Measurements from ENCODE around the gene MYMX. TPM values are rescaled to one million over a fixed set of nuclear protein-coding genes. Genes with fewer than 3 reads are reported as not detected.

MYMX gene
- total RNA-seq, 1 experiment from 2014 or later, result not detected

GRCh38 chr6:44232676-44233566 lies 16.2 kb downstream of the MYMX start:
- Histone ChIP-seq H3K27me3 (replicated peaks; ENCODE audit: control insufficient read depth, insufficient read depth, low read length) (no peaks in the 10 kb centered on the region), H3K9me3 (no peaks in the 10 kb centered on the region), H3K4me1 (peaks cover 15% of the 10 kb centered on the region), H3K4me3 (ENCODE audit: low read depth, low read length) (no peak overlapping the region), H3K36me3 (ENCODE audit: control insufficient read depth, insufficient read depth, low read length) (no peaks in the 10 kb centered on the region)
- DNase-seq, result no peak
- POLR2A ChIA-PET, result no interaction called here
- Mint-ChIP-seq H3K36me3 (ENCODE audit: insufficient read depth, unreplicated experiment) (peaks cover 24% of the 10 kb centered on the region), H3K9me3 (ENCODE audit: unreplicated experiment) (no peaks in the 10 kb centered on the region), H3K4me1 (ENCODE audit: low read depth, unreplicated experiment) (peaks cover 17% of the 10 kb centered on the region), H3K27me3 (ENCODE audit: insufficient read depth, unreplicated experiment) (no peaks in the 10 kb centered on the region), H3K4me3 (ENCODE audit: unreplicated experiment) (no peak overlapping the region), H3K27ac (ENCODE audit: unreplicated experiment) (peak overlapping the region; percentile 23)
- no TSS peak for BruUV-seq (replicated peaks)
- CTCF ChIA-PET, result interaction anchor here (2.2 to 3.5 kb wide), 2 partner anchors 9 to 12 kb away, joined by 13 to 25 read pairs; partner anchors contain the start of gene SLC29A1
- intact Hi-C loops (cut with micrococcal nuclease; ENCODE audit: unreplicated experiment), result no loop called here
- TF ChIP-seq CTCF (IDR thresholded peaks at IDR 0.05; ENCODE audit: insufficient read depth in 1 of 2, low read depth in 1 of 2, low read length in 1 of 2, severe bottlenecking in 1 of 2, unreplicated experiment in 1 of 2), result no peak

- H3K27me3 ChIP-seq (replicated peaks; ENCODE audit: control insufficient read depth, insufficient read depth, low read length), result no peaks in the 10 kb centered on the region
- Mint-ChIP-seq H3K9me3 (ENCODE audit: unreplicated experiment) (no peaks in the 10 kb centered on the region), H3K36me3 (ENCODE audit: insufficient read depth, unreplicated experiment) (peaks cover 18% of the 10 kb centered on the region), H3K27me3 (ENCODE audit: insufficient read depth, unreplicated experiment) (no peaks in the 10 kb centered on the region), H3K27ac (ENCODE audit: unreplicated experiment) (peak overlapping the region; percentile 23), H3K4me3 (ENCODE audit: unreplicated experiment) (no peak overlapping the region), H3K4me1 (ENCODE audit: low read depth, unreplicated experiment) (peaks cover 17% of the 10 kb centered on the region)
- no peaks in the 10 kb centered on the region for H3K36me3 ChIP-seq (ENCODE audit: control insufficient read depth, insufficient read depth, low read length)
- intact Hi-C loops (cut with micrococcal nuclease; ENCODE audit: unreplicated experiment), result loop anchor here (1.0 kb wide), 2 partner anchors 12 to 138 kb away; no protein-coding TSS in a partner anchor
- POLR2A ChIA-PET, result no interaction called here
- no peak for TF ChIP-seq CTCF (IDR thresholded peaks at IDR 0.05; ENCODE audit: insufficient read depth in 1 of 2, low read depth in 1 of 2, low read length in 1 of 2, severe bottlenecking in 1 of 2, unreplicated experiment in 1 of 2)
- BruUV-seq (replicated peaks), result TSS peak; percentile 11
- H3K9me3 ChIP-seq, result no peaks in the 10 kb centered on the region
- no peak for DNase-seq
- CTCF ChIA-PET, result interaction anchor here (0.5 to 3.5 kb wide), 6 partner anchors 9 to 137 kb away, joined by 3 to 25 read pairs (median 8); partner anchors contain the start of gene SLC29A1
- peaks cover 19% of the 10 kb centered on the region for H3K4me1 ChIP-seq
- H3K4me3 ChIP-seq (ENCODE audit: low read depth, low read length), result no peak overlapping the region
Measured at GRCh38 chr6:44233567-44234100, 16.9 kb downstream of the MYMX start.
